D341Med (cell line): ENCODE data around the gene SPSB1.

Experiments
- DNase-seq: peaks from one replicate; pipeline ENCODE4 v3.0.0; 2012; ENCODE audit warnings: low spot score

Gene SPSB1

DNA sequence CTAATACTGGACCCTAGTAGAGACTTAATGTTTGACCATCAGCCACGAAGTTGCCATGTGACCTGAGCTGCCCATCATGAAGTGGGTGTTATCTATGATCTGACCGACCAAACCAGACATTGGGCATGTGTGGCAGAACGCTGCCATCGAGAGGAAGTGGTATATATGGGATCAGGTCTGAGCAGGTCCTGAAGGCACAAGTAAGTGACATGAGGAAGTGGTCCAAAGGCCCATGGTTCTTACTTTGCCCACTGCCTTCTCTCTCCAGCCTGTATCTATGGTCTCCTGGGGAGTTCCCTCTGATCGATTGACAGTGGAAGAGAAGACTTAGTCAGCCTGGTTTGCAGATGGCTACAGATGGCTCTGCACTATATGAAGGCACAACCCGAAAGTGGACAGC lies 7.9 kb downstream of the SPSB1 start:
- no peak for DNase-seq

DNA sequence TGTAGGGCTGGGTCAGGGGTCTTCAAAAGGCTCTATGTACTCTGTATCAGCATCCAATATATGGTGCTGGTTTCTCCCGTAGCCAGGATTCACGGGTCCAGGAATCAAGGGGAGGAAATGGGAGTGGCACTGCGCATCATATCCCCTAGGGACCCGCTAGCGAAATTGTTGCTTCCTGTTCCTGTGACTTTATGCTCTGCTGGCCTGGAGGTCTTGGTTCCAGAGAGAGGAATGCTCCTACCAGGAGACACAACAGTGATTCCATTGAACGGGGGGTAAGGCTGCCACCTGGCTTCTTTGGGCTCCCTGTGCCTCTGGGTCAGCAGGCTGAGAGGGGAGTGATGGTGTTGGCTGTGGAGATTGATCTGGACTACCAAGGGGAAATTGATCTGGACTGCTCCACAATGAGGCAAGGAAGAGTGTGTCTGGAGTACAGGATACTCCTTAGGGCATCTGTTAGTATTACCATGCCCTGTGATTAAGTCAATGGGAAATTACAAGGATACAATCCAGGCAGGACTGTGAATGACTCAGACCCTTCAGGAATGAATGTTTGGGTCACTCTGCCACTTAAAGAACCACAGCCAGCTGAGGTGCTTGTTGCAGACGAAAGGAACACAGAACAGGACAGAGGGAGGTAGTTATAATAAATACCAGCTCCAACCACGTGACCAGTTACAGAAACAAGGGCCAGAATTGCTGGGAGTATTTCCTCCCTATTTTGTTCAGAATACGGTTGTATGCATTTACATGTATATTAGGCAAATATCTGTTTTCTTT lies 10.2 kb downstream of the SPSB1 start:
- no peak for DNase-seq

DNA sequence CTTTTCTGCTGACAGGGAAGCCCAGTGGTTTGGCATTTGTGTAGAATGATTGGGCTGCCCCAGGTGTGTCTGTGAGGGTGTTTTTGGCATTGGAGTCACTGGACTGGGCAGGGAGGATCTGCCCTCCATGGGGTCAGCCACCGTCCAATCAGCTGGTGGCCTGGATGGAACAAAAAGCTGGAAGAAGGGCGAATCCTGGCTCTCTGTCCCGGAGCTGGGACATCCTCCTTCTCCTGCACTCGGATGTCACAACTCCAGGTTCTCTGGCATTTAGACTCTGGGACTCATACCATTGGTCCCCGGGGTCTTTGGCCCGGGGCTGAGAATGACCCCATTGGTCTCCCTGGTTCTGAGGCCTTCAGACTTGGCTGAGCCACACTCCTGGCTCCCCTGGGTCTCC lies 11.2 kb downstream of the SPSB1 start:
- DNase-seq, result no peak

GRCh38 chr1:9305216-9305615 lies 12.5 kb downstream of the SPSB1 start:
- no peak for DNase-seq

- DNase-seq, result no peak
These were observed 13.3 kb downstream of the SPSB1 start for GRCh38 chr1:9306006-9306405.

GRCh38 chr1:9307303-9307702 lies 14.6 kb downstream of the SPSB1 start:
- no peak for DNase-seq

DNA sequence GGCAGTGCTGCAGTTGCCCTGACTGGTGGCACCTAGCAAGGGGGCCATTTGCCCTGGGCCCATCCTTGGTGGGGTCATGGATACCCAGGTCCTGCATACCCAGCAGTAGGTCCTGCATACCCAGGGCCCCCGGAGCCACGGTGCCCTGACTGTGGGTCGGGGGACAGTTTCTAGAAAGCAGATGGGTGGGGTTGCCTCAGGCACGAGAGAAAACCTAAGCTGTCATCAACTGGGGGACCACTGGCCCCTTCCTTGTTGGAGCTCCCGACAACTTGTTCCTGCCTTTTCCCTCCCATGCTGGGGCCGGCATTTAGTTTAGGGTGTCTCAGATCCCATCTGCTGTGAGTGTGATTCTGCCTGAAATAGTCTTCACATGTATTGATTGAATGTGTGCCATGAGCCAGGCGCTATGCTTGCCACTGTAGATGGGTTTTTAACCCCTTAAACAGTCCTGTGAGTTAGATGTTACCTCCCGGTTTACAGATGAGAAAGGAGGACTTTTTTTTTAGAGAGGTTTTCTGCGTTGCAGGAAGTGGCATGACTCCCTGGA lies 15.6 kb downstream of the SPSB1 start:
- DNase-seq, result no peak

DNA sequence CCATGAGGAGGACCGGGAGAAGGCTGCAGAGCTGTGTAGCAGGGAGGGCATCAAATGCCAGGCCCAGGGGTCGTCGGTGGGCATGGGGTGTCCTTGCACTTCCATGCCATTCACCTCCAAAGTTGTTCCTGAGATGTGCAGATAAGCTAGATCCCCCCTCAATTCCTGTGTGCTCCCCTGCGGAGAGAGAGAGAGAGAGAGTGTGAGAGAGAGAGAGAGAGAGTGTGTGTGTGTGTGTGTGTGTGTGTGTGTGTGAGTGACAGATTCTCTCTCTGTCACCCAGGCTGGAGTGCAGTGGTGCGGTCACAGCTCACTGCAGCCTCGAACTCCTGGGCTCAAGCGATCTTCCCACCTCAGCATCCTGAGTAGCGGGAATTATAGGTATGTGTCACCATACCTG lies 16.4 kb downstream of the SPSB1 start:
- DNase-seq, result no peak

DNA sequence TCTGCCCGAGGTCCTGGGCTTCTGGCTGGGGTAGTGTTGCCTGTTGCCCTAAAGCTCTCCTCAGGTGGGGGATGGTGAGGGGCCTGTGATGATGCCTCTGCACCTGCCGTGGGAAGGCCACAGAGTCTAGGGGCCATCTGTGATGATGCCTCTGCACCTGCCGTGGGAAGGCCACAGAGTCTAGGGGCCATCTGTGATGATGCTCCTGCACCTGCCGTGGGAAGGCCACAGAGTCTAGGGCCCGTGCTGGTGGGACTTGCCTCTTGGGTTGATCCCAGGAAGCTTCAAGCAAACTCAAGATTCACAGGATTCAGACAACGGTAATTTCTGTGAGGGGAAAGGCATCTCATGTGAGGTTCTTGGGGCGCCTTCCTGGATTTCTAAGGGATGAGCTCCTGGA lies 17.3 kb downstream of the SPSB1 start:
- DNase-seq, result no peak

DNA sequence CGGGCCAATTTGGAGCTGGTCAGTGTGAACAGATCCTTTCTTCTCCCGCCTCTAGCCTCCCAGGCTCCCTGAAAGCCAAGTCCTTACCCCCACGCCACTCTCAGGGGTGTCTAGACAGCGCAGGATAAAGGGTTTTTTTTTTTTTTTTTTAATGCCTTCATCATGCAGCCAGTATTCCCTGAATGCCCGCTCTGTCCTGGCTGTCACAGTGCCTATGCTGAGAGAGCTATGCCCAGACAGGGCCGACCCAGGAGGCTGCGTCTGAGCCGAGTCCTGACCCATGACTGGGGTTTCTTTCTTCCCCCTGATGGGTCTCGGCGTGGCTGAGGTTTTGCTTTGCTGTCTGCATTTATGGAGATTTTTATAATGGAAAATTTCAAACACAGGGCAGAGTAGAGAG lies 18.3 kb downstream of the SPSB1 start:
- no peak for DNase-seq

DNA sequence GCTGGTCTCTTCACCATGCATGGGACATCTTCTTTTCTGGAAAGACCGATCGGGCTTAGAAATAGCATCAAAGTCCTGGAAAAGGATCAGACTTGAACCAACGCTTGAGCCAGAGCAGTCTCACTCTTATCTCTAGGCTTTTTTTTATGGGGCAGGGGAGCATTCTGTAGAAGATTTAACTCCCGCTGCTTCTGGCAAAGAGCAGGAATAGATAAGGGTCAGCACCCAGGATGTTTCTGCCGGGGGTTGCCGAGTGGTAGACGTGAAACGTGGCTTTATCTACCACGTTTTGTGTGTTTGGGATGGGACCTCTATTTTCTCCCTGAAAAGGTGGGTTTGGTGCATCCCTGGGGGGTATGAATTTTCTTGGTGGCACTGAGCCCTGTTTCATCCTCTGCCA lies 18.8 kb downstream of the SPSB1 start:
- DNase-seq, result no peak

DNA sequence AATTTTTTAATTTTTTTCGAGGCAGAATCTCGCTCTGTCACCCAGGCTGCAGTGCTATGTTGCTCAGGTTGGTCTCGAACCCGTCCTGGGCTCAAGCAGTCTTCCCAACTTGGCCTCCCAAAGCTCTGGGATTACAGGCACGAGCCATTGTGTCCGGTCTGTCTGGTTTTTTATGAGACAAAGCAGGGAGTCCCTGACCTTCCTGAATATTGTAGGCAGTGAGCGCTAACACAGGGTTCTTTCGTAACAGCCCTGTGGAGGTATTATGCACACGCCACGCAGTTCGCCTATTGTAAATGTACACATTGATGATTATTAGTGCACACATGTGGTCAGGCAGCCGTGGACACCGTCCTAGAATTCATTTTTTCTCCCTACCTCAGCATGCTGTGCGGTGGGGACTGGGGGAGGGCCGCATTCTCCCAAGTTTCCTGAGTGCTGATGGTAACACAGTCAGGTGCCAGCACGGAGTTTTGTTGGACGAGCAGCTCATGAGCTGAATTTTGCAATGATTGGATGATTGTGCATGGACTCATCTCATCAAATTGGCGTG lies 19.6 kb downstream of the SPSB1 start:
- no peak for DNase-seq

GRCh38 chr1:9313576-9313975 lies 20.9 kb downstream of the SPSB1 start:
- DNase-seq, result no peak

DNA sequence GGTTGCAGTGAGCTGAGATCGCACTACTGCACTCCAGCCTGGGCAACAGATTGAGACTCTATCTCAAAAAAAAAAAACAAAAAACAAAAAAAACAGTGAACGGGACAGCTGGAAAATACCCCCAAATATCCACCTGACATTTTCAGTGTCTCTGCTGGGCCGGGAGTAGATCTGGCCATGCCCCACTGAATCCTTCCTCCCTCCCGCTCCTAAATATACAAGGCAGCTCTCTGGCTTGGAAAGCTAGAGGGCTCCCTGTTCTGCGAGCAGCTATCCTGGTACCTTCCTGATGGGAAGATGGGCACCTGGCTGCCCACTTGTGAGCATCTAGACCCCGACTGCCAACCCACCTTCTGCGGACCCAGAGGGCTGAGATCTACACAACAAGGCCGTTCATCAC lies 21.4 kb downstream of the SPSB1 start:
- no peak for DNase-seq

DNA sequence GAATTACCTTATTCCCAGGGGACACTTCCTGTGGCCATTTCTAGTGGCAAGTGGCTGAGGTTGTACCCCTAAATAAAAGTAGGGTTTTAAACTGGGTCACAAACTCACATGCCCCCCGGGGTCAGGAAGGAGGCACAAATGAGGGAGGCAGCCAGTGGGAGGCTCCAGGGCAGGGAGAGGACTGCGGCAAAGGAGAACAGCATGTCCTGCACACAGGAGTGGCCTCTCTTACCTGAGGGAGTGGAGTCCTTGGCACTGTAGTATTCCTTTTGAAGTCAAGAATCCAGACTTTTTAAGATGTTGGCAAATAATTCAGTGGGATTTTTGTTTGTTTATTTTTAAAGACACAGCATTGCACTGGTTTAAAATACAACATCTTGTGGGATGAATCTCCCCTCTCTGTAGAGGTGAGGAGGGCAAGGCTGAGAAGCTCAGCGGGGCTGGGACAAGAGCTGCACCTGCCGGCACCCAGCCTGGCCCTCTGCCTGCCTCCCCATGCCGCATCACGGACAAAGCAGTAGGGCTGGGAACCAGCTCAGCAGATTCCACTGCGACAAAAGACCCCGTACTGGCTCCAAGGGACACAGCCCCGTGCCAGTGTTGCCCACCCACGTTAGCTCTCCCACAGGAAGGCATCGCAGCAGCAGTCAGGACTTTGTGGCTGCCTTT lies 22.2 kb downstream of the SPSB1 start:
- DNase-seq, result no peak

- DNase-seq, result no peak
These were observed 22.9 kb downstream of the SPSB1 start for GRCh38 chr1:9315411-9316079.

DNA sequence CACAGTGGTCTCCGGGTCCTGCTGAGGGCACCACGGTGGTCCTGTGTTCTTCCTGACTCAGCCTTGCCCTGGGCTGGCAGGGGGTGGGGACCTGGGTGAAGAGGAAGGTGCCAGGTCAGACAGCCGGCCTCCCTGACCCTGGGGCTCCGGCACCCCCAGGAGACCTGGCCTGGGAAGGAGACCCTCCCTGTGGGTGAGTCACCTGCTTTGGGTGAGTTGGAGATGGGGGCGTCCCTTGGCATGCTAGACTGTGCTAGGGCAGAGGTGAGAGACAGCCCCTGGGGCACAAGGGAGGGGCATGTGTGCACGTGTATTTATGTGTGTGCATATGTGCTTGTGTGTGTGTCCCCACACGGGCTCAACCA lies 23.4 kb downstream of the SPSB1 start:
- no peak for DNase-seq

- no peak for DNase-seq
These were observed 23.8 kb downstream of the SPSB1 start for GRCh38 chr1:9316512-9316911.

DNA sequence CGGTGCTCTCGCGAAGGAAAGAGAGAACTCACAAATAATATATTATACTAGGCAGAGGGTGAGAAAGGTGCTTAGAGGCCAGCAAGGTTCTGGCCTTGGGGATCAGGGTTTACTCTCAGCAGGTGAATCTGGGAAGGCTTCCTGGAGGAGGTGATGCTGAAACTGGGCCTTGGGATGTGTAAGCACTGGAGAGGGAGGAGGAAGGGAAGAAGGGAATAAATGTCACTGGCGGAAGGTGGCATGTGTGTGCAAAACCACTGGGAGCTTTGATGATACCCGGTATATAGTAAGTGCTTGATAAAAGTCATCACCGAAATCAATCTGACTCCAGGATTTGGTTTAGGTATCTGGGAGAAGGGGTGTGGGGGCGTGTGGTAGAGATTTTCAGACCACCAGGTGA lies 24.4 kb downstream of the SPSB1 start:
- no peak for DNase-seq

DNA sequence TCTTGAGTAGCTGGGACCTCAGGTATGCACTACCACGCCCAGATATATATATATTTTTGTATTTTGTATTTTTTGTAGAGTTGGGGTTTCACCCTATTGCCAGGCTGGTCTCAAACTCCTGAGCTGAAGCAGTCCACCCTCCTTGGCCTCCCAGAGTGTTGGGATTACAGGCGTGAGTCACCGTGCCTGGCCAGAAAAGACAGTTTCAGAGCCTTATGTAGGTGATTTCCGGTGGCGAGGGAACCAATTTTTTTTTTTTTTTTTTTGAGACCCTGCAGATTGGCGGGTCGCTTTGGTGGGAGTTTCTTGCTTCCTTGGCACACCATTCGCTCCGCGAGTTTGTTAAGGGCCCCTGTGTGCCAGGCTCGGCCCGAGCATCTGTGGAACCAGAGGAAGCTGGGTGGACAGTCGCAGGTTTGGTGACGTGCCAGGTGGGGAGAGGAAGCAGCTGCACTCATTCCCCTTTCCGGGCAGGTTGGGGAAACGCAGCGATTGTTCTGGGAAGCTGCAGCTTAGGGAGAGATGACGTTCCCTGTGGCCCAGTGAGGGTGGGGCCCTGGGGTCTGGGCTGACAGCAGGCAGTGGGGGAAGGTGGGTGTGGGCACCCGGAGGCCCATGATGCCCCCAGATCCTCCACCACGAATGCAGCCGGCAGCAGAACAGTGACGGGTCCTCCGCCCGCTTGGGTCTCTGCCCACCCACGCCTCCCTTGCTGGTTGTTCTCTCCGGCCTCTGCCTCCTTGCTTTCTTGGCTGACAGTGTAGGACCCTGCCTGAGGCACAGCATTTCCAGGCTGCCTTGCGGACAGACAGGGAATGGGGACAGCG lies 25.1 kb downstream of the SPSB1 start:
- DNase-seq, result no peak

DNA sequence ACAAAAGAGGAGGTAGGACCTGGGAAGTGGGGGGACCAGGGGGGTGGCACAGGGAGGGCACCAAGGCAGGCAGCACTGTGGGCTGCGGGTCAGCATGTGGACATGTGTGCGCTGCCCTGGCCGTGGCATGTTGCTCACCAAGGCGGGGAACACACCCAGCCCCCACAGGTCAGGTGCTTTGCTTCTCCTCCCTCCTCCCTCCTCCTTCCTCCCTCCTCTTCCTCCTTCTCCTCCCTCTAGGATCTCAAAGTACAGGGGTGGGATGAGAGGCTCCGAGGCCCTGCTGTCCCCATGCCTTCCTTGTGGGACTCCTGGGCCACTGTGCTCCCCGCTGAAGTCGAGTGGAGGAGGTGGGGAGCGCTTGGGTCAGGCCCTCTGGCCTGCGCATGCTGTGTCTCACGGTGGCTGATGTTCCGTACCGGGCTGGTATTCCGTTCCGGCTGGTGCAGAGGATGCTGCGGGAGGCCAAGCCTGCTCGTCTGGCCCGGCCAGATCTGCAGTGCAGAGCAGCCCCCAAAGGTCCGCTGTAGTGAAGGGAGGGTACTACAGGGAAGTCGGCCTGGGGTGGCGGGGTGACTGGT lies 26.6 kb downstream of the SPSB1 start:
- no peak for DNase-seq
